ENCODE measurements around the gene WDR81. TPM values are rescaled to one million over a fixed set of nuclear protein-coding genes. Genes with fewer than 3 reads are reported as not detected.
"Not testable (repeated sequence)": the region's sequence is repeated elsewhere in the genome, so short reads cannot be mapped to it uniquely, and the experiment has no call there.

The WDR81 gene
- total RNA-seq, 1 donor, result 26.8 TPM

DNA sequence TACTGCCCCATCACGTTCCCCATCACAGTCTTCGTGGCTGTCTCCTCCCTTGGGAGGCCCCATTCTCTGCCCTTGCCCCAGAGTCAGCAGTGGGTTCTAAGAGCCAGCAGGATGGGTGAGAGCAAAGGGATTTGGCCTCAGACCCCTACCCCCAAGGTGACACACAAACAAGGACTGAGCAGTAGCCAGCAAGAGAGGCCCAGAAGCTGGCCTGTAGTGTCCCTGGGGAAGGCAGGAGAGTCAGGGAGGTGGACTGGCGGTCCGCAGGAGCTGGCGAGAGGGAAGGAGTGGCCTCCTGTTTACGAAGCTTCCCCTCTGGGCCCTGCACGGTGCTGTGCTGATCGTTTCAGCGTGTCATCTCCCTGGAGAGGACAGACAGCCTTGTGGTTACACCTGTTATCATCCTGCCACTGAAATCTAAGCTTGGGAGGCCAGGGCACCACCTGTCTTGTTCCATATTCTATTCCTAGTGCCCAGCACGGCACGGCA lies 8.4 kb downstream of the WDR81 start:
- TF ChIP-seq CTCF (IDR thresholded peaks at IDR 0.05; ENCODE audit: insufficient read depth, low read depth, low read length), result no peak
- DNase-seq (ENCODE audit: low read depth), result no peak
- H3K4me3 ChIP-seq (ENCODE audit: low read depth, low read length), result no peak overlapping the region

- DNase-seq (ENCODE audit: low read depth), result no peak
- no peak for TF ChIP-seq CTCF (IDR thresholded peaks at IDR 0.05; ENCODE audit: insufficient read depth, low read depth, low read length)
- no peak overlapping the region for H3K4me3 ChIP-seq (ENCODE audit: low read depth, low read length)
These were observed 9.3 kb downstream of the WDR81 start for GRCh38 chr17:1733759-1734158.

GRCh38 chr17:1735418-1735817 lies 10.9 kb downstream of the WDR81 start:
- no peak for TF ChIP-seq CTCF (IDR thresholded peaks at IDR 0.05; ENCODE audit: insufficient read depth, low read depth, low read length)
- no peak overlapping the region for H3K4me3 ChIP-seq (ENCODE audit: low read depth, low read length)
- DNase-seq (ENCODE audit: low read depth), result no peak

- no peak for DNase-seq (ENCODE audit: low read depth)
- no peak for TF ChIP-seq CTCF (IDR thresholded peaks at IDR 0.05; ENCODE audit: insufficient read depth, low read depth, low read length)
- H3K4me3 ChIP-seq (ENCODE audit: low read depth, low read length), result no peak overlapping the region
These were observed 11.4 kb downstream of the WDR81 start for GRCh38 chr17:1735834-1736347.

GRCh38 chr17:1736348-1737281 lies 12.1 kb downstream of the WDR81 start:
- TF ChIP-seq CTCF (IDR thresholded peaks at IDR 0.05; ENCODE audit: insufficient read depth, low read depth, low read length), result no peak
- peak; percentile 92 for DNase-seq (ENCODE audit: low read depth)
- no peak overlapping the region for H3K4me3 ChIP-seq (ENCODE audit: low read depth, low read length)

GRCh38 chr17:1737531-1738291 lies 13.2 kb downstream of the WDR81 start:
- no peak overlapping the region for H3K4me3 ChIP-seq (ENCODE audit: low read depth, low read length)
- no peak for DNase-seq (ENCODE audit: low read depth)
- TF ChIP-seq CTCF (IDR thresholded peaks at IDR 0.05; ENCODE audit: insufficient read depth, low read depth, low read length), result no peak

DNA sequence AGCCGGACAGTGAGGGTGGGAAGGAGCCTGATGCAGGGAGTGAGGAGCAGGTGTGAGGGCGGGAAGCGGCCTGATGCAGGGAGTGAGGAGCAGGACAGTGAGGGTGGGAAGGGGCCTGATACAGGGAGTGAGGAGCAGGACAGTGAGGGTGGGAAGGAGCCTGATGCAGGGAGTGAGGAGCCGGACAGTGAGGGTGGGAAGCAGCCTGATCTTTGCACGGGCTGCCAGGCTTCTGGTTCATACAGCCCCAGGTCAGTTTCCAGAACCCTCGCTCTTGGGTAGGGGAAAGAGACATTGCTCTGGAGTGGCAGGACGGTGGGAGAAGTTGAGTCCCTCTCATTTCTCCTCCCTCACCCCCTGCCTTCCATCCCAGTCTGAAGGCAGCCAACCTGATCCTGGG lies 17.4 kb downstream of the WDR81 start:
- H3K4me3 ChIP-seq (ENCODE audit: low read depth, low read length); DNase-seq (ENCODE audit: low read depth): not testable (repeated sequence)
